CD1c-positive myeloid dendritic cell (primary cell): ENCODE results near the gene STOX2.

Source experiments
- DNase-seq: peaks from one replicate; pipeline ENCODE4 v3.0.0-alpha.2; 2016; ENCODE audit errors: extremely low spot score

STOX2 gene

DNA sequence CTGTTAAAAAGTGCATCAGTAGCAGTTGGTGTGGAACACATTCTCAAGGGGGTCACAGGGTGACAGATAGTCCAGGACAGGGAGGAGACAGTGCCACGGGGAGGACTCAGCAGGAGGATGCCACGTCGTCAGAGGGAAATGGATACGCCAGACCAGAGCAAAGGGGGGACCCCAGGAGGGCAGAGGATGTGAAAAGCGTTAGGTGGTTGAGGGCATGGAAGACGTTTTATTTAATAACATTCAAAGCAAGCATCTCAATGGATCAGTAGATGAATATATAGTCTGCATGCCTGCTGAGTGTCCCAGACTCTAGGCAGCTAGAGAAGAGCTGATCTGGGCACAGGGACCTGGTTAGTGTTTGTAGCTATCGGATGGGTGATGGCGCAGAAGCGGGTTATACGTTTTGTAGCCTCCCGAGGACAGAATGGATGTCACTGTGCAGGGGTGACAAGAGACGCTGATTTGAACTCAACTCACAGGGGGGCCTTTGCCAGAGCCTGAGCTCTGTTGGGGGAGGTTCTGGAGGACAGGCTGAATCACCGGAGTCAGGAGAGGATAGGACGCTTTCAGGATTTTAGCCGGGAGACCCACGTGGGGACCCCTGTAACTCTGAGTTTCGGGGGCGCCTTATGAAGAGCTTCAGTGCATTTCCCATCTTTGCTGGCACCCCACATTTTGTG lies 81.3 kb downstream of the STOX2 start:
- no peak for DNase-seq

DNA sequence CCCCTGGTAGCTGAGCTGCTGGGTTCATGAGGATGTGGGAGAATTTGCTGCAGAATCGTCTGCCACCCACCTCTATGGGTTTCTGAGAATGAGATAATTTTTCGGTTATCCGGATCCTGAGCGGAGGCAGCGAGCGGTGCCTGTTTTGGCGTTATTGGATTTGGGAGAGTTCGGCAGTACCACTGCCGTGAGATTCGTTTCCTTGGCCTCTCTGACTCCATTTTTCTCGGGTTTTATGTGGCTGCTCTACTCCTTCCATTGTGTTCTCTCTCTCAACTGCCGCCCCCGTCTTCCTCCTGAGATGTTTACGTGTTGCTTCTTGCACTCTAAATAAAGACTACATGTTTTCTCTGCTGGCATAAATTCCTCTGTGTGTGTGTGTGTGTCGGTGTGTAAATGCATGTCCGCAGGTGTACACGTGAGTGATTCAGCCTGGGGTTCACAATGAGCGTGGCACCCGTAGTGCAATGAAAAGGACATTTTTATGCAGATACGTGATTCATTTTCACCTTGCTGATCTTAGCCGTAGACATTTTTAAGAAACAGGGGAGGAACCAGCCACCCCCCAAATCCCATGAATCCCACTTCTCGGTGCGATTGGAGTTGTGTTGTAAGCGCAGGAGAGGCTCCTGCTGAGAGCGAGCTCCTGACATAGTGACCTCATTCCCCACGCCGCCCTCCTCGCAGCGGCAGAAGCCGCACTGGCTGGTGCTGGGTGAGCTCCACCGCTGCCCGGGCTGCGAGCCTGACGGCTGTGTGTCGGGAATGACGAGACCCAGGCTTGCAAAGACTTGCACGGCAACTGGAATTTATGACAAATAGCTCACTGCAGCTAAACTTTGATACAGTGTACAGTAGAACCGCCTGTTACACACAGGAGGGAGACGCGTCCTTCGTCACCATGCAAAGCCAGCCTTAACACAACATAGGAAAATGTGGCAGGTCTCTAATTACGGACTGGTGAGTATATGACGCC lies 82.2 kb downstream of the STOX2 start:
- no peak for DNase-seq

GRCh38 chr4:183987987-183988392 lies 82.9 kb downstream of the STOX2 start:
- DNase-seq = peak; percentile 71

DNA sequence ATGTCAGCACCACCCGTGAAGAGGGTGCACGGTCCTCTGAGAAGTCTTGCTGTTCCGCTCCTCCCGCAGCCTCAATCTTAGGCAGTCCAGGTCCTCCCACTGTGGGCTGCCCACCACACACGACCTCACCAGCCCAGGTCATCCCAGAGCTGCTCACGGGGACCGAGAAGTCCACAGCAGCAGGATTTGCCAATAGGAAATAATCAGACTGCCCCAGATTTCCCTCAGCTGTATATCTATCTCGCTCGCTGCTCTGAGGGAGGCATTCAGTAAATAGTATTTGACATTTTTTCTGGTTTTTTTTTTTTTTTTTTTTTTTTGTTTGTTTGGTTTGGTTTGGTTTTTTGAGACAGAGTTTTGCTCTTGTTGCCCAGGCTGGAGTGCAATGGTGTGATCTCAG lies 83.8 kb downstream of the STOX2 start:
- DNase-seq = no peak

- peak; percentile 77 for DNase-seq
These were observed 84.4 kb downstream of the STOX2 start for GRCh38 chr4:183989461-183989860.

GRCh38 chr4:183989931-183990330 lies 84.8 kb downstream of the STOX2 start:
- DNase-seq = no peak

DNA sequence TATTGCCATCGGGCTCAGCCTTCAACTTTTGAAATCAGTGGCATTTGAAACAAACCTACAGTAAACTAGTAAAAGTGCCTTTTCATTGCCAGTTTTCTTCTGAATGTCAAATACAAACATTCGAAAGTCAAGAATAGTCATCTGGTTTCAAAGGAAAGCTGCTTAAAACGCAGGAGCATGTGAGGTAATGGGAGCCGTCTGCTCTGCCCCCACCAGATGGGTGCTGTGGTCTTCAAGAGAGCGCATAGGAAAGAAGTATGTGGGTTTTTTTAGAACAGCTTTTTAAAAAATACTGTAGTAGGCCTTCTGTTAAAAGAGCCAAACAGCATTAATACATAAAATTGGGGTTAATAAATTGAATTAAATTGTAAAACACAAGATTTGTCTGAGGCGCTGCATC lies 88.6 kb downstream of the STOX2 start:
- no peak for DNase-seq

- DNase-seq = peak; percentile 11
These were observed 90.5 kb downstream of the STOX2 start for GRCh38 chr4:183995570-183995969.

DNA sequence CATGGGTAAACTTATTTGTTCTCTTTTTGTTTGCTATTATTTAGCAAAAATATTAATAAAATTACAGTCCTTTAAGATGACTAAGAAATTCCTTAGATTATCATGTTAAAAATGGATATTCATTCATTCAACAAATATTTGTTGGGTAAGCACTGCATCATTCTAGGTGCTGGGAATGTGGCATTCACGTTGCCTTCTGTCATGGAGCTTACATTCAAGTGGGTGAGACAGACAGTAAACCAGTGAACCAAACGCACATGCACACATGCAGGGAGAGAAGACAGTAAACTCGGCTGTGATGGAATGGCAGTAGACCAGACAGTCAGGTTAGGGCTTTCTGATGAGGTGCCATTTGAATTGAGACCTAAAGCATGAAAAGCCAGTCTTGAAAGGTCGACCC lies 91.8 kb downstream of the STOX2 start:
- no peak for DNase-seq

DNA sequence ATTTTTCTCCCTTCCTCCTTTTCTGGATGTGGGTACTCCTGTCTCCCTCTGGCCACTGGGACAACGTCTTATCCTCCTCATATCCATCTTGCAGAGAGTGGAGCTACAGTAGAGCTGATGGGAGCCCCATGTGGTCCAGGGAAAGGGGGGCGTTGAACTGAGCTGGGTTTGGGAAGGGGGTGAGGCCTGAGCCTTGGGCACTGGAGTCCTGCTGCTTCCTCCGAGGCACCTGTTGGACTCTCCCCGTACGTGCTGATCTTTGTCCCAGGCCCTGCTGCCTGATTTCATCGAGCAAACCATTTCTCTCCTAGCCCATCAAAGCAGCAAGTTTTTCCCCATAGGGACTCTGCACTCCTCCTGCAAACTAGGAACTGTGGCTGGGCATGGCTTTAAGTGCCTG lies 94.3 kb downstream of the STOX2 start:
- DNase-seq = no peak

DNA sequence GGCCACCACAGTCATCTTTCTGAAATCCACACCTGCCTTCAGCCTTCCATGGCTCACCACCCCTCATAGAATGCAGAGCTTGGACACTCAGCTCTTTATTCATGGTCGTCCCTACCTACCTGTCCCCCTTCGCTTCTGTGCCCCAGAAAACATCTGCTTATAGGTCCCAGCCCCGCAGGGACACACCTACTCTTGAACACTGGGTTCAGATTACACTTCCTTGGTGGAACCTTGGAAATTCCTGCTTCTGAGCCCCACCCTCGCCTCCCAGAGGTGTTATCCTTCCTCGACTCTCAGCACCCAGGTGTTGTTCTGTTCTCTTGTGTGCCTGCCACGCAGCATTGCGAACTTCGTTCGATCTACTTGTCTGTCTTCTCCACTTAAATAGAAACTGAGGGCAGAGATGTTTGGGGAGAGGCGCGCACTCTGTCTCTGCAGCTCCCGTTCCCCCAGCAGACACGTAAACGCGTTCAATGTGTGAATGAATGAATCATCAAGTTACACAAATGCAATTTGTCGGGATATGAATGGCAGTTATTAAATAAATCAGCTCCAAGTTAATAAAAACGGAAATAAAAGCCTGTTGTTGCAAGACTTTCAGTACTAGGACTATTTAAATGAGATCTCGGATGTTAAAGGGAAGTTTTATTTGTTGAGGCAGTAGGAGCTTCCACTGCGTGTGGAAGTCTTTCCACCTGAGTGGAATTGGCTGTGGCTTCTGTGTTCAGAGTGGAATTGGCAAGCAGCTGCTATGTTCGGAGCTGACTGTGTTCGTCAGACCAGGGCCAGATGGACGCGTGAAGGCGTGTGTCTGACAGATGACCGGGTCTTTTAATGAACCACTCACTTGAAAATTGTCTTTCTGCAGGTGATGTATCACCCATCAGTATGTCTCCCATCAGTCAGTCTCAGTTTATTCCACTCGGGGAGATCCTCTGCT lies 95.6 kb downstream of the STOX2 start:
- no peak for DNase-seq

DNA sequence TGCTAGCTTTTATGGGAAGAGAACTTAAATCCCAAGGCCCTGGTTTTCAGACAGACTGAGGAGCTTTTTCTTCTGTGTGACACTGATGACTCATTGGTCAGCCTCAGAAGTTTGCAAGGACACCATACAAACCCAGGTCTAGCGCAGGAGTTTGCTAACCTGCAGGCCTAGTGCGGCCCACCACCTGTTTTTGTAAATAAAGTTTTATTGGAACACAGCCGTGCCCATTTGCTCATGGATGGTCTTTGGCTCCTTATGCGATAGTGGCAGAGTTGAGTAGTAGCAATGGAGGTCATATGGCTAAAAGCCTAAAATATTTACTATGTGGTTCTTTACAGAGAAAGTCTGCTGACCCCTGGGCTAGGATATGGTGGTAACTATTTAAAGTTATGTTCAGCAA lies 98.3 kb downstream of the STOX2 start:
- DNase-seq = no peak

DNA sequence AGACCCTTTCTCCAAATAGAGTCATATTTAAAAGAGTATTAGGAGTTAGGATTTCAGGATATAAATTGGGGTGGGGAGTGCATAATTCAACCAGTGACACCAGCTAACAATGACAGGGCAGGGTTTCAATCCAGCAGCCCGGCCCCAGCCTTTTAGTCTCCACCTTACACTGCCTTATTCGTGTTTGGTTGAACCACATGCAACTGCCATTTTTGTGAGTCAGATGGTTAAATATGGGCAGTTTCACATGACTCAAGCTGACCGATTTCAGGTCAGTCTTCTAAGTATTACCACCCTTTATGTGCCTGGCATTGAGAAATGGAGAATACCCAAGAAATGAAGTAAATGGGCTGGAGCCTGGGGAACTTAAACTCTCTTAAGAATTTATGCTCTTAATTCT lies 102.8 kb downstream of the STOX2 start:
- no peak for DNase-seq

DNA sequence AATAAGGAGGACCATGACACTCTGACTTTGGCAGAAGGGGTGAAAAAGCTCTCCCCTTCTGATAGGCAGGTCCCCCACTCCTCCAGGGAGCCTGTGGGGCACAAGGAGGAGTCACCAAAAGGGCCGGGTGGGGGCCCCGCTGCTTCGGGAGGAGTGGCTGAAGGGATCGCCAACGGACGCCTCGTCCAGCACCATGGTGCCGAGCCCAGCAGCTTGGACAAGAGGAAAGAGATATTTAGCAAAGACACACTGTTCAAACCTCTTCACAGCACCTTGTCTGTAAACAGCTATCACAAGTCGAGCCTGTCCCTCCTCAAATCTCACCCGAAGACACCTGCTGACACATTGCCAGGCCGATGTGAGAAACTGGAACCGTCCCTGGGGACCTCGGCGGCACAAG lies 105.6 kb downstream of the STOX2 start:
- no peak for DNase-seq

GRCh38 chr4:184011826-184012380 lies 106.8 kb downstream of the STOX2 start:
- no peak for DNase-seq

DNA sequence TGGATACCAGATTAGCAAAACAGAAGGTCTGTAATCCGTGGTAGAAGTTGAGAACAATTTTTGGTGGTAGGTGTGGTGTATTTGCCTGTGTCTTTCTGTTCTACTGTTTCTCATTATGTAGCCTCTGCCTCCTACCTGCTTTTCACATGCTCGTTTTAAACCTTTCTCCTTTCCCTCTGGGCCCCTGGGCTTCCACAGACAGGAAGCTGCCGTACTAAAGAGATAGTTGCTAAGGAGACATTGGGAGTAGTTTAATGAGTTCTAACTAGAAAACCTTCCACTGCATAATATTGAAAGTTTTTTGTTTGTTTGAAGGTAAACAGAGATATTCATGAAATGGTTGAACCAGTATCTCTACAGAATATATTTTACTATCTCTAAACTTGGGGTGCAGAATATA lies 107.8 kb downstream of the STOX2 start:
- no peak for DNase-seq

DNA sequence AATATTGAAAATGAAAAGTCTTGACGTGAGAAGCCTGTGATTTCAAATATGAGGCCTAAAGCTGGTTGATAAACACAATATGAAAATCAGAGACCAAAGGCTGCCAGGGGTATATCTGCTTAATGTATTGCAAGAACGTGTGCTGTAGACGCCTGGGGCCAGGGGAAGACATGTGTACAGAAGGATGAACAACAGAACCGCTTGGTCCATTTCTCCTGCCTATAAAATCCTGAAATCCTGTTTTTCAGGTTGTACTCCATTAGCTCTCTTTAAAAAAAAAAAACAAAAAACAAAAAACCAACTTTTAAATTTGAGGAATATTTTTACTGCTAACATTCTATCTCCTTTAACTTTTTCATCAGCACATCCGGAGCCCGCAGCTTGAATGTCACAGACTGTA lies 109.2 kb downstream of the STOX2 start:
- DNase-seq = no peak

GRCh38 chr4:184016759-184017668 lies 111.9 kb downstream of the STOX2 start:
- no peak for DNase-seq

- DNase-seq = no peak
These were observed 114.0 kb downstream of the STOX2 start for GRCh38 chr4:184019076-184019475.
